Uterus (tissue), 2 donors: ENCODE results near the gene DDX27.

ENCODE experiments used
- POLR2A ChIP-seq, 2 donors: fragments of 450-650 bp; IDR thresholded peaks; one replicate each; pipeline ENCODE4 v1.6.1; 2016; ENCODE audit warnings: antibody characterized with exemption in 2 of 2, mild to moderate bottlenecking in 1 of 2, moderate library complexity in 1 of 2
- TF ChIP-seq, protein P1 (sequence below), 4 experiments: fragments of 200-600 bp in 2 of 4; fragments of 450-650 bp in 2 of 4; sonication (generic) in 2 of 4; IDR thresholded peaks; one replicate each; pipeline ENCODE4 v1.5.1; 2016 to 2019; ENCODE audit warnings: antibody characterized with exemption in 4 of 4, mild to moderate bottlenecking in 2 of 4, moderate library complexity in 1 of 4

- TF ChIP-seq, protein P1, sequence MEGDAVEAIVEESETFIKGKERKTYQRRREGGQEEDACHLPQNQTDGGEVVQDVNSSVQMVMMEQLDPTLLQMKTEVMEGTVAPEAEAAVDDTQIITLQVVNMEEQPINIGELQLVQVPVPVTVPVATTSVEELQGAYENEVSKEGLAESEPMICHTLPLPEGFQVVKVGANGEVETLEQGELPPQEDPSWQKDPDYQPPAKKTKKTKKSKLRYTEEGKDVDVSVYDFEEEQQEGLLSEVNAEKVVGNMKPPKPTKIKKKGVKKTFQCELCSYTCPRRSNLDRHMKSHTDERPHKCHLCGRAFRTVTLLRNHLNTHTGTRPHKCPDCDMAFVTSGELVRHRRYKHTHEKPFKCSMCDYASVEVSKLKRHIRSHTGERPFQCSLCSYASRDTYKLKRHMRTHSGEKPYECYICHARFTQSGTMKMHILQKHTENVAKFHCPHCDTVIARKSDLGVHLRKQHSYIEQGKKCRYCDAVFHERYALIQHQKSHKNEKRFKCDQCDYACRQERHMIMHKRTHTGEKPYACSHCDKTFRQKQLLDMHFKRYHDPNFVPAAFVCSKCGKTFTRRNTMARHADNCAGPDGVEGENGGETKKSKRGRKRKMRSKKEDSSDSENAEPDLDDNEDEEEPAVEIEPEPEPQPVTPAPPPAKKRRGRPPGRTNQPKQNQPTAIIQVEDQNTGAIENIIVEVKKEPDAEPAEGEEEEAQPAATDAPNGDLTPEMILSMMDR (IDR thresholded peaks at IDR 0.05): no peak
- TF ChIP-seq POLR2A (IDR thresholded peaks at IDR 0.05): no peak
Measured at GRCh38 chr20:49252556-49253350, 33.5 kb downstream of the DDX27 start.
